ENCODE measurements around the gene OLFML2B.

- no peak for TF ChIP-seq REST (IDR thresholded peaks at IDR 0.05; ENCODE audit: insufficient read depth in 1 of 2, low read depth in 2 of 2, low read length in 2 of 2)
- TF ChIP-seq POLR2AphosphoS5 (IDR thresholded peaks at IDR 0.05; ENCODE audit: low read depth, low read length): no peak
- TF ChIP-seq TAF1 (IDR thresholded peaks at IDR 0.05; ENCODE audit: borderline replicate concordance, insufficient read depth, low read length): no peak
- no peak for TF ChIP-seq SIN3A (IDR thresholded peaks at IDR 0.05; ENCODE audit: borderline replicate concordance, insufficient read depth, low read length)
- no peak for TF ChIP-seq FOXP2 (optimal IDR thresholded peaks at IDR 0.05; ENCODE audit: borderline replicate concordance, extremely low read depth, extremely low read length, insufficient read depth)
Observed at GRCh38 chr1:161956097-161956496, 67.6 kb downstream of the OLFML2B start.
